ENCODE data around the gene TTYH2.

- TF ChIP-seq CTCF (IDR thresholded peaks at IDR 0.05; ENCODE audit: poor library complexity, severe bottlenecking), result no peak
- no peak for TF ChIP-seq EZH2 (IDR thresholded peaks at IDR 0.05; ENCODE audit: borderline replicate concordance, insufficient read depth, low read length, poor library complexity, severe bottlenecking)
- no peak for TF ChIP-seq MXI1 (conservative IDR thresholded peaks at IDR 0.05; ENCODE audit: poor library complexity, severe bottlenecking)
- no peak for TF ChIP-seq RAD21 (conservative IDR thresholded peaks at IDR 0.05)
- no peak for TF ChIP-seq POLR2AphosphoS5 (IDR thresholded peaks at IDR 0.05)
Observed at GRCh38 chr17:74220219-74220618, 6.8 kb downstream of the TTYH2 start.
